ACHN (cell line): ENCODE measurements around the gene SMIM1.
"Not testable (repeated sequence)": the region's sequence is repeated elsewhere in the genome, so short reads cannot be mapped to it uniquely, and the experiment has no call there.

Source experiments
- DNase-seq: peaks from one replicate; pipeline ENCODE4 v3.0.0-alpha.2; 2015
- in situ Hi-C: cut with HindIII; loops from 2 replicates; pipeline ENCODE4 v1.10.0; 2017; ENCODE audit warnings: low sequenced_read_pairs, low pct_ligation_motif_present, low pct_unique_long_range_greater_than_20kb

SMIM1 gene

DNA sequence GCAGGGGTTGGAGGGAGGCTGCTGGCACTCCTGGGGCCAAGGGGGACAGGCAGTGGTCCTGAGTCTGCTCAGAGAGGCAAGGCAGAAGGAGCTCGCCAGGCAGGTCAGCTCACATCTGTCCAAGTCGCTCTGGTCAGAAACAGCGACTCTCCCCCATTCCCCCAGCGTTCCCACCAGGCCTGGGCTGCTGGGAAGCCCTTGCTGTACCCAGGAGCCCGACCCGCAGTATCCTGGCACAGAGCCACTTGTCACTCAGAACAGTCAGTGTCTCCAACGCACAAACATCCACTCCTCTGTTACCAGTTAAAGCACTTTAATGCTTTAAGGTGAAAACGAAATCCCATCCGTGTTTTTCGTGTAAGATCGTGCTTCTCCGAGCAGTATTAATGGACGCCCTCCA is 36.9 kb upstream of the SMIM1 start:
- DNase-seq: no peak
- in situ Hi-C loops: no loop called here

DNA sequence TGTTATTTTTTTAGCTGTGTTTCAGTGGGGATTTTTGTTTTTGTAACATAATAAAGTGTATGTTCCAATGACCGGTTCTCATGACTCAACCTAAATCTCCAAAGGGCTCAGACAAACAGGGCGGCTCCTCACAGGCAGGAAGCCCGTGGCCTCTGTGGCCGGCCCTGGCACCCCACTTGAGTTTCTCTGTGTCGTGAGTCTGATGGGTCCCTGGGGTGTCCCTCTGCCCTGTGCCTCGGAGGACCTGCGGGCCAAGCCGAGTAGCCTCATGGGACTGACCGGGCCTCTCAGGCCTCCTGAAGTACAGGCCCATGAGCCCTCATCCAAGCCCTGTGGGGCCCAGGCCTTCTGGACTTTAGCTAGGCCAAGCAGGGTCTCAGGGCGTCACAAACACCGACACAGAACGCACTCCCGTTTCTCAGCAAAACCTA is 36.4 kb upstream of the SMIM1 start:
- in situ Hi-C loops: no loop called here
- DNase-seq: no peak

DNA sequence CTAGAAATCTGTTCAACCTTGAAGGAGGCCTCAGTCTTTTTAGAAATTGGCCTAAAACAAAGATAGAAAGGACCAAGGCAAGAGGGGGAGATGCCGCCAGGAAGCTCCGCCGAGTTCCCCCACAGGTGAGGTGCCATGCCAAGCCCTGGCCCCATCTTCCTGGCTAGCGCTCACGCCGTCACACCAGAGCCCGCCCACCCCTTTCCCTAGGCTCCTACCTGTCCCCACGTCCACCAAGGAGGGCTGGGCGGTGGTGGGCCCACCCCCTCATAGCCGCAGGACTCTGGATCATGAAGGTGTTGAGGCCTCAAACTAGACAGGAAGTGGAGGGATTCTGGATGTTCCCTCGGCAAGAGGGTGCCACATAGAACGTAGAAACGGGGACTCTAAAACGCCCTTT is 35.8 kb upstream of the SMIM1 start:
- no peak for DNase-seq
- in situ Hi-C loops: no loop called here

DNA sequence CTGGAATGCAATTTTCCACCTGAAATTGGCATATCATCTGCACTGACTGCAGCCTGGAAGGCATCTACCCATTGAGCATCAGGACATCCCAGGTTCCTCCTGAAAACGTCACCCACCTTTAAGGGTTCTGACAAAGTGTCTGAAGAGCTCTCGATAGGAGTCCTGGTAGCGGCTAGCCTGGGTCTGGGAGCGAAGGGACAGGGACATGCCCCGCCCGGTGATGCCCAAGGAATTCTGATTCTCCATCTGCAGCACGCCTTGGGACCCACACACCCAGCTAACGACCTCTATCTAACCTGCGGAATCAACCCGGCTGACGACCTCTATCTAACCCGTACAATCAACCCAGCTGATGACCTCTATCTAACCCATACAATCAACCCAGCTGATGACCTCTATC is 33.6 kb upstream of the SMIM1 start:
- DNase-seq: no peak
- in situ Hi-C loops: no loop called here

DNA sequence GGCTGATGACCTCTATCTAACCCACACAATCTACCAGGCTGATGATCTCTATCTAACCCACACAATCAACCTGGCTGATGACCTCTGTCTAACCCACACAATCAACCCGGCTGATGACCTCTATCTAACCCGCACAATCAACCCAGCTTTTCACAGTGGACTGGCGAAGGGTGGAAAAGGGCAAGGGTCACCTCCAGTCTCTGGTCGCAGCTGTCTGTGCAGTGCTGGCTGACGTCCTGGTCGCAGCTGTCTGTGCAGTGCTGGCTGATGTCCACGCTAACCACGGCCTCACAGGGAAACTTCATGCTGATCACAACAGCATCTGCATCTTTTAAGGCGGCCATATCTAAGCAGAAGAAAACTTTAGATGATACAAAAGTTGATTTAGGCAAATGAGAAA is 32.5 kb upstream of the SMIM1 start:
- in situ Hi-C loops: no loop called here
- no peak for DNase-seq

DNA sequence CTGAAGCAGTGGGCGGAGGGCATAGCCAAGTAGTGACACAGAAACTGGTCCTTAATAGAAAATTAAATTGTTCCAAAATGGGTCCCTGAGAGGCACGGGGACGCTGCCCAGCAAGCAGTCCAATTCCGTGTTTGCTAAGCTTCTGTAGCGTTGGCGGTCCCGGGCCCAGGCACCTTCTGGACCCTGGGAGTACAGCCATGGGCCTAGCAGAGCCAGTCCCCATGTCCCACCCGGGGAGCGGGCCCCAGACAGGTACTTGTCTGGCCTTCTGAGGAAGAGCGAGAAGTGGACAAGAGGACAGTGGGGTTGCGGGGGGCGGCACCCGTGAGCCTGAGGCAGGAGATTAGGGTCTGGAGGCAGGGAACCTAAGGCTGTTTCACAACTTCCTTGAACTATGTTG is 31.8 kb upstream of the SMIM1 start:
- no peak for DNase-seq
- in situ Hi-C loops: no loop called here

DNA sequence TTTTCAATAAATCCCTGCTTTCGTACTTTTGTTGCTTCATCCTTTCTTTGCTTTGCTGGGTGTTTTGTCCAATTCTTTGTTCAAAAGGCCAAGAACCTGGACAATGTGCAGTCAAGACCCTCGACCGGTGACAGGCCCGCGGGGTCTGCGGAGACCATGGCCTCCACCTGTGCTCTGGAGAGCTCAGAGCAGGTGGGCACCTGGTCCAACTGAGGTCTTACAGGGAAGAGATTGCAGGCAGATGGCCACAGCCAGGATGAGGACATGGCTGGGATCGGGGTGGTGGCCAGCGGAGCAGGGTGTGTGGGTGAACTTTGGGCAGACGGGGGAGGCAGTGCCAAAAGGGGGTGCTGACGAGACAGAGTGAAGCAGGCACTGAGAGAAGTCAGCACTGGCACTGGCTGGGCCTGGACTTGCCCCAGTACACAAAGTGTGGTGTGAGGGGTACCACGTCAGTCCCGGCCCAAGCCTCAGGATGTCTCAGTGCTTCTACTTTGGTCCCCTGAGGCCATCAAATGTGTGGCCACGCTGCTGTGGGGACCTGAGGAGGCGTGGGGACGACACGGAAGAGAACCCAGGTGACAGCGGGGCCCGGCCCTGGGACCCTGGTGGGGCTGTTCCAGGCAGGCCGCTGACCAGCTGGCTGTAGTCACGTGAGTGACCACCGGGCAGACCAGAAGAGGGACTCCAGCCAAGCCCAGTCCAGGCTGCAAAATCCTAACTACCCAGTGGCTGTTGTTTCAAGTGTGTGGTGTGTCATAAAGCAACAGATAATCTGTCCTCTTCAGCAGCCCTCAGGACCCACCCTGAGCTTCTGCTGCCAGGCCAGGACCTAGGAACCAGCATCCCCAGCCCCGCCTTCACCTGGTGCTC is 30.7 kb upstream of the SMIM1 start:
- in situ Hi-C loops: no loop called here
- DNase-seq: no peak

DNA sequence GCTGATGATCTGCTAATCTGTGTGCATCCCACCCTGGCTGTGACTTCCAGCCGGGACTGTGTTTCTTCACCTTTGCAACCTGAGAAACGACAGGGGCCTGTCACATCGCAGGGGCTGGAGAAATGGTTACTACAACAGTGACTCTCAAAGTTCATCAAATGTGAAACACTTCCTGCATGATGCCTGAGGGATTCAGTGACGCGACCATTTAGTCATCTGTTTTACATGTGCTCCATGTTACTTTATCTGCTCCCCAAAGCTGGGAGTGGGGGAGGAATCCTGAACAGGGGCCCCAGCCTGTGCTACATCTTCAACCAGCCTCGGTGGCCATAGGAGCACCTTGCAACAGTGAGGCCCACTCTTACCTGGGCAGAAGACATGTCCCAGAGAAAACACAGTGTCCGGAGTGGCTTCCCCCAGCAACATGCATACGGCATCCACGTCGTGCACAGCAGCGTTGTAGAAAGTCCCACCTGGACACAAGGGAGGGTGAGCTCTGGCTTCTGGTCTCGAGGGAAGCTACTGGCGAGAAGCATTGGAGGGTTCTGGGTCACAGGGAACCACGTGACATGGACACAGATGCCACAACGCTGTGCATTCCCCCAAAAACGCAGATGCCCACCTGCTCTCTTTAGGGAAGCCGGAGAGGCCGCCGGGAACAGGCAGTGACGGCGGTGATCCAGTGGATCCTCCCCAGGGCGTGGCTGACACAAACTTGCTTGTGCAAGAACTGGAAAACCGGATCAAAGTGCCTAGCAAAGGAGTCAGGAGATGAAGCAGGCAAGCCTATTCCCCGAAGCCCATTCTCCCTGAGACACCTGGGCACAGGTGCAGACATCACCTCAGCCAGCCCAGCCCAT is 29.9 kb upstream of the SMIM1 start:
- no peak for DNase-seq
- in situ Hi-C loops: no loop called here

DNA sequence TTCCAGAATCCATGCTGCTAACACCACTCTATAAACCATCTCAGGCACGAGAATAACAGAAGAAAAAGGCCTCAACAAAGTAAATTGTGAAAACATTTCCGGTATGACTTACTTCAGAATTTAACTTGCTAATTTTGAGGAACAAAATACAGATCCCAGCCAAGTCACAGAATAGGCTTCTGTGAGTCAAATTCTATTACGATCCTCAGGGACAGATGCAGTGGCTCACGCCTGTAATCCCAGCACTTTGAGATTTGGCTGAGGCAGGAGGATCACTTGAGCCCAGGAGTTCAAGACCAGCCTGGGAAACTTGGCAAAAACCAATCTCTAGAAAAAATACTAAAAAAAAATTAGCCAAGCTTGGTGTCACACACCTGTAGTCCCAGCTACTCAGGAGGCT is 29.1 kb upstream of the SMIM1 start:
- in situ Hi-C loops: no loop called here
- no peak for DNase-seq

DNA sequence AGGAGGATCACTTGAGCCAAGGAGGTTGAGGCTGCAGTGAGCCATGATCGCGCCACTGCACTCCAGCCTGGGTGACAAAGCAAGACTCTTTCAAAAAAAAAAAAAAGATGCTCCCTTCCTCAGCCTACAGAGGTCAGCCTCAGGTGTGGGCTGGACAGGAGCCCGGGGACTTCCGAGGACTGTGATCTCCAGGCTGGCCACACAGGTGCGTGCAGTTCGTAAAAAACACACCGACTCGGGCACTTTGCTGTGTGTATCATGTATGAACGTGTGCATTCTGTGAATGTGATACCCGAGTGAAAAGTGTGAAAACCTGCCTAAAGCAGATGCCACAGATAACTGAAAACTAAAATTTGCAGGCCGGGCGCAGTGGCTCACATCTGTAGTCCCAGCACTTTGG is 28.7 kb upstream of the SMIM1 start:
- DNase-seq: no peak
- in situ Hi-C loops: no loop called here

DNA sequence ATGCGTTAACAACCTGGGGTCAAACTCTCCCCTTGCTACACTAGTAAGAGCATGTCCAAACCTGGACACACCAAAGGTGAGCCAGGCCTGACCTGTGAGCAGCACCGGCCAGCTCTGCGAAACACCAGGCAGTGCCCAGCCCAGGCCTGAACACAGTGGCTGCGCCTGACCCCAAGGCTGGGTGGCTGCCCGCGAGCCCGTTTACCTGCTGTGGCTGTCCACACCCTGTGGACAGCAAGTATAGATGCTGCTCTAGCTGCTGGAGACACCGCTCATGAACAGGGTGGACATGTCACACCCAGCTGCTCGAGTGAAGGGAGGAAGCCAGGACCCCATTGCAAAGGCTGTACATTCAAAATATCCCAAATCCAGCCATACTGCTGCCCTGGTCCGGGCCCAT is 27.9 kb upstream of the SMIM1 start:
- DNase-seq: no peak
- in situ Hi-C loops: no loop called here

DNA sequence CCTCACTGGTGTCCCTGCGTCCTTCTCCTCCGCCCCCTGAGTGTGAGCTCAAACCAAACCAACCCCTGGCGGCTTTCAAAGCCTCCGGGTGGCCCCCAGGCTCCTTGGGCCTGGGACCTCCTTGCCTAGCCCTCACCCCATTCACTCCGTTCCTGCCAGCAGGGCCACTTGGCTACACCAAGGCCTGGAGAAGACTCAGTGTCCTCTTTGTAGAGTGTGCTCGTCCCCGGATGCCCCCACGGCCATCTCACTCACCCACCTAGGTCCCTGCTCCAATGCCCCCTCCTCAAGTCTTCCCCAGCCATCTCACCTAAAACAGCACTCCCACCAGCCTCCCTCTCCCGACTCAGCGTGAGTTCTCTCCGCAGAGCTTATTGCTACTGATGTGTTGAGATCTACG is 27.5 kb upstream of the SMIM1 start:
- in situ Hi-C loops: no loop called here
- DNase-seq: no peak

DNA sequence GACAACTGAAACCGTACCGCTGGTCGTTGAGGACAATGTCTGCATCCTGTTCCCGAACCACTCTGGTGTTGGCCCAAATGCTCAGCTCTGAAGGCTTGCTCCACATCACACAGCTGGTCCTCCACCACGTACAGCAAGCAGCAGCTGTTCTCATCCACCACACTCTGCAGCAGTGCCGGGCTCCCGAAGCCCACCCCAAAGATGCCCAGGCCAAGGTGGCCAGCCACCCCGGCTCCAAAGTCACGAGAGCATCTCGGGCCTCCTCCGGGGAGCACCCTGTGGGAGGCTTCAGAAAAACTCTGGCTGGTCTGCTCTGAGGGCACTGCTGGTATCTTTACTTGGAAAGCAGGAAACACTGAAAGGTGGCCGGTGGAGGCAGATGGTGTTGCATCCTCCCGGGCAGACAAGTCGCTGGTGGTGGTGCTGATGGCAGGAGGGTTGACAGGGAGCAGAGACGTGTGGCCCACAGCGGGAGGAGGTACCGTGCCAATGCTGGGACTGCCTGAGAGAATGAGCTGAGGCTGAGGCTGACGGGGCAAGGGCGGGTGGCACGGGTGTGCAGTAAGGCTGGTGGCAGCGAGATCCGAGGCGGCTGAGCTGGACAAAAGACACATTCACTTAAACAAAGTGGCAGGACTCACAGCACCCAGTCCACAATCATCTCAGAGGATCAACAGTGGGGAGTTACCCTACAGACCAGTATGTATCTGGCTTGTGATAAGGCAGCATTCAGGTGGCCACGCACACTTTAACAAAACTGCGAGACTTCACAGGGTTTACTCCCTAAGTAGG is 26.8 kb upstream of the SMIM1 start:
- in situ Hi-C loops: no loop called here
- no peak for DNase-seq

DNA sequence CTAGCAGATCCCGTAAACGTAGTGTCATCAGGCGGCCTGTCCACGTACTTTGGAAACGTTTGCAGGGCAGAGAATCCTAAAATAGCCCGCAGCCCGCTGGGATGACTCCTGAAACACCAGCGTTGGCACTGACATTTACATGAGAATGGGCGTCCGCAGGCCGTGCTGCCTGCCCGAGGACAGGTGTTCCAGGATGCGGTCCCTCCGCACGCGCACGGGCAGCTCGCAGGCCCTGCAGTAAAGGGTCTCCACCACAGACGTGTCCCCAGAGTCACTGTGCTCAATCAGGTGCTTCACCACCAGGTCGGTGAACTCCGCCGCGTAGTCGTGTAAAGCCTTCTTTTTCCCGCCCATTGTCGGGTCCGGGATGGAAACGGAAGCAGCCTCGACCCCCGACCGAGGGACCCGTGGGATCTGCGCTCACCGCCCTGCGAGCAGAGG is 26.1 kb upstream of the SMIM1 start:
- in situ Hi-C loops: no loop called here
- DNase-seq: no peak

DNA sequence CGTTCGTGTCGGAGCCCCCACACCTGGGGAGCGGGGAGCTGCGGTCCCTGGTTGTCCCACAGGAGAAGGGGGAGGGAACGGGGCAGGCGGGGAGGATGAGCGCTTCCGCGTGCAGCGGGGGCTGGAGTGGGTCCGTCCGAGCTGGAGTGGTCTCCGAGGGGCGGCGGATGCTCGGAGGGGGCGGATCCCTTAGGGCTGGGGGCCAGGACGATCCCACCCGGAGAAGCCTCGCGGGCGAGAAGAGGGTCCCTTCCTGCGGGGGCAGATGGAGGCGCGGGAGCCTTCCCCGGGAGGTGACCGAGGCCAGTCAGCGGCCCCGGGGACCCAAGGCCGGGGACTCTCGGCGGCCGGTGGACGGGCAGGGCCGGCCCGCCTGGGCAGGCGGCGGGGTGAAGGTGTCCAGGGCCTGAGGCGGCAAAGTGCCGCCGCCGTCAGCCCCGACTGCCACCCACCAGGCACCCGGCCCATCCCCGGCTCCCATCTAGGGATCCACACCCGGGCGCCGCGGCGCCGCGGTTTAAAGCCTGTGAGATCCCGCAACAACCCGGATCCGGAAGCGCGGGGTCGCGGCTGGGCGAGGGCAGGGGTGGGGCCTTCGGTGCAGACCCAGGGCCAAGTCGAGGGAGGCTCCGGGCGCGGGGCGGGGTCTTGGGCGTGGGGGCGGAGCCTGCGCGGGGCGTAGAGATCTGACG is 25.6 kb upstream of the SMIM1 start:
- peak; percentile 77 for DNase-seq
- in situ Hi-C loops: no loop called here

DNA sequence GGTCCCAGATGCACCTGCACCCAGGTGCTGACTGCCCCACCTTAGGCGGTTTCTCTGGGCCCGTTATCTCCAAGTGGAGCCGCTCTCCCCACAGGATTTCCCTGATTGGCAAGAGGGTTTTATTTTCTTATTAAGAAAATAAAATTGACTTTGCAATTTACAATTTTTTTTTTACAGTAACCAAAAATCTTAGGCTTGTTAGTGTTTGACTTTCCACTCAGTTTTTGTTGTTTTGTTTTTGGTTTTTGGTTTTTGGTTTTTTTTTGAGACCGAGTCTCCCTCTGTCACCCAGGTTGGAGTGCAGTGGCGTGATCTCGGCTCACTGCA is 25.1 kb upstream of the SMIM1 start:
- in situ Hi-C loops: no loop called here
- no peak for DNase-seq

DNA sequence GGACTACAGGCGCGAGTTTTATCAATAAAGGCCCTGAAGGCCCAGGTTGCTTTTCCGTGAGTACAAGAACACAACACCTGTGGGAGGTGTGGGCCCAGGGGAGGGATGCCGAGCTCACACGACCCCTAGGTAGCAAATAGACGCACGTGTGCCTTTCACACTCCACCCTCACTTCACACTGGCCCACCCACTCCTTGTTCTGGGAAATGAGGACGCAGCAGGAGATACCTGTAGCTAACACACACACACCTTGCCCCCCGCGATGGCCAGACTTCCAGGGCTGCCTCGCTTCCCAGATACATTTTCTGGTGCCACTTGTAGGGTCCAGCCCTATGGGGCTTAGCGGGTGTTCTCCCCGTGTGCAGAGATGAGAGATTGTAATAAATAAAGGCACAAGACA is 24.6 kb upstream of the SMIM1 start:
- no peak for DNase-seq
- in situ Hi-C loops: no loop called here

DNA sequence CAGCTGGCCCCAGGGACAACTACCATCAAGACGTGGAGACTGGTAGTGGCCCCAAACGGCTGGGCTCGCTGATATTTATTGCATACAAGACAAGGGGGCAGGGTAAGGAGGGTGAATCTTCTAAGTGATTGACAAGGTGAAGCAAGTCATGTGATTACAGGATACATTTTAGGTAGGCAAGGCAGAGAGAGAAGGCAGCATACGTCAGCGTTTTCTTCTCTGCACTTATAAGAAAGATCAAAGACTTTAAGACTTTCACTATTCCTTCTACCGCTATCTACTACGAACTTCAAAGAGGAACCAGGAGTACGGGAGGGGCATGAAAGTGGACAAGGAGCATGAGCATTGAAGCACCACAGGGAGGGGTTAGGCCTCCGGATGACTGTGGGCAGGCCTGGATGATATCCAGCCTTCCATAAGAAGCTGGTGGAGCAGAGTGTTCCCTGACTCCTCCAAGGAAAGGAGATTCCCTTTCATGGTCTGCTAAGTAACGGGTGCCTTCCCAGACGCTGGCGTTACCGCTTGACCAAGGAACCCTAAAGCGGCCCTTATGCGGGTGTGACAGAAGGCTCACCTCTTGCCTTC is 24.1 kb upstream of the SMIM1 start:
- in situ Hi-C loops, DNase-seq: not testable (repeated sequence)
